Stimulated activated CD8-positive, alpha-beta memory T cell treated with anti-CD3 and anti-CD28 coated beads, Interleukin-12 subunit alpha, Interleukin-12 subunit beta, amount 100 ng/mL, for 1 hour (primary cell): ENCODE data around the gene EFCAB6.

Source experiments
- DNase-seq: peaks from one replicate; pipeline ENCODE4 v3.0.0-alpha.2; 2020; ENCODE audit warnings: low read depth

EFCAB6 gene

GRCh38 chr22:43812149-43812842 lies at the start of gene EFCAB6:
TSS of gene EFCAB6 (minus strand) at chr22:43812305. CDS start at chr22:43782318, 29,987 bp downstream.
- peak; percentile 83 for DNase-seq

DNA sequence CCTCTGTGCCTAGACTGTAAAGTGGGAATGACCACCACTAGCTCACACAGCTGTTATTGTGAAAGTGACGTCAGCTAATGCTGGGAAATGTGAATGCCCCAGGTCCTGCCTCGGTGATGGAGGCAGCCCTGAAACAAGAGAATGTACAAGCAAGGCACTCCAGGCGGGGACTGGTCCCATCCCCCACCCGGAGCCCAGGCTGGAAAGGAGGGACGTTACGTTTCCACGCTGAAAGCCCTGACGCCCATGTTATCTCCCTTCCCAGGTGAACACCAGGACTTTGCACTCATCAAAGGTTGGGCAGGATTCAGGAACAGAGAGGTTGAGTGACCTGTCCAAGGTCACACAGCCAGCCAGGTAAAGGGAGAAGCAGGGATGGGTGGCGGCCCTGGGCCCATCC lies 49.4 kb upstream of the EFCAB6 start:
- no peak for DNase-seq

DNA sequence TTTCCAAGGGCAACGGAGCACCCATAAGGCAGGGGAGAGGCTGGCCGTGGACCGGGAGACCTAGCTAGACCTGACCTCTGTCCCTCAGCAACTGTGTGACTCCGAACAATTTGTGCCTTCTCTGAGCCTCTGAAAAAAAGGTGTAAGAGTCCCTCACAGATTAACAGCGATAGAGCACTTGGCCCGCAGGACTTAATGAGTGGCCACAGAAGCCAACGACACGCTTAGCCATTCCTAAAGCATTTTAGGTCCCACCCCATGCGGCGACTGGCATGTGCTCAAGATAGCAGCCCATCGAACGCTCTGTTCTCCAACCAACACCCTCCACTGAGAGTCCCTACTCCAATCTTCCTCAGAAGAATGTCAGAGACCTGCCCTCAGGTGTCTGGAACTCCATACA lies 48.7 kb upstream of the EFCAB6 start:
- DNase-seq = no peak

DNA sequence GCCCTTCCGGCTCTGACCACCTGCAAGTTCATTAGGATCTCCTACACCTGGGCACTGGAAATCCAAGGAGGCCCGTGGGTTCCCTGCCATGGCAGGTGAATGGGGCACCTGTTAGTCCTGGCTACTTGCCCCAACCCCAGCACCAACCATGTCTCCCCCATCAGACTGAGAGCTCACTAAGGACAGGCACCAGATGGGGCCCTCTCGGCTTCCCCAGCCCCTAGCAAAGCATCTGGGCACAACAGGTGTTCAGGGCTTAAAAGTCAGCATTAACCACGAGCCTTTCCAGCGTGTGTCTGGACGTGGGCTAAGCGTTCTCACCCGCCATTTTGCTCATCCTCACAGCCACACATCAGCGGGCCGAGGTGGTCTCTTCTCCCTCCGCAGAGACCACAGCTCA lies 48.0 kb upstream of the EFCAB6 start:
- DNase-seq = no peak

GRCh38 chr22:43859621-43860020 lies 47.5 kb upstream of the EFCAB6 start:
- no peak for DNase-seq

GRCh38 chr22:43859176-43859575 lies 47.1 kb upstream of the EFCAB6 start:
- no peak for DNase-seq

- no peak for DNase-seq
Observed at GRCh38 chr22:43858156-43858895, 46.2 kb upstream of the EFCAB6 start.

DNA sequence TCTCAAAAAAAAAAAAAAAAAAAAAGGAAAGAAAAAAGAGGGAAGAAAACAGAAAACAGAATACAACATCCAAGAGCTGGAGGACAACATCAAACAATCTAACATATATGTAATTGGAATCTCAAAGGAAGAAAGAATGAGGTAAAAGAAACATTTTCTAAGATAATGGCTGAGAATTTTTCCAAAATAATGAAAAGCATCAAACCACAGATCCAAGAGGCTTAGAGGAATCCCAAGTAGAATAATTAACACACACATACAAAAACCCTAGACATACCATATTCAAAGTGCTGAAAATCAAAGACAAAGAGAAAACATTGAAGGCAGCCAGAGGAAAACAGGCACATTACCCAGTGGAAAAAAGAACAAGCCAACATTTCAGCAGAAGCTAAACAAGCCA lies 45.3 kb upstream of the EFCAB6 start:
- no peak for DNase-seq

DNA sequence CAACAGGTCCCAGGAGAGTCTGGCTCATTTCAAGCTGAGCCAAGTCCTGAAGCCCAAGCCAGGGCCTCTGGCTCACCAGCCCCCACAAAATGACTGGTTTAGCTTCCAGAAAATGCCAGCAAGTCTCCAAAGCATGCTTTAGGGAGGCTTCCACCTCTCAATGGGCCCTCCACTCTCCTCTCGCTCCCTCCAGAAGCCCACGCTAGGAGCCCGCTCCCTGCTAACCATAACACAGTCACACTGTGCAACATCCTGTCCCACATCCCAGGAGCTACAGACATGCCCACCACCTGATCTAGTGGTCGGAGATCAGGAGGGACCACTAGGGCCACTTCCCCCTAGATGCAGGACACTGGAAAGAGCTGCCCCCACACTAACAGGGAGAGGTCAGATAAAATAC lies 43.3 kb upstream of the EFCAB6 start:
- DNase-seq = no peak

- DNase-seq = no peak
Observed at GRCh38 chr22:43854786-43855271, 42.7 kb upstream of the EFCAB6 start.

DNA sequence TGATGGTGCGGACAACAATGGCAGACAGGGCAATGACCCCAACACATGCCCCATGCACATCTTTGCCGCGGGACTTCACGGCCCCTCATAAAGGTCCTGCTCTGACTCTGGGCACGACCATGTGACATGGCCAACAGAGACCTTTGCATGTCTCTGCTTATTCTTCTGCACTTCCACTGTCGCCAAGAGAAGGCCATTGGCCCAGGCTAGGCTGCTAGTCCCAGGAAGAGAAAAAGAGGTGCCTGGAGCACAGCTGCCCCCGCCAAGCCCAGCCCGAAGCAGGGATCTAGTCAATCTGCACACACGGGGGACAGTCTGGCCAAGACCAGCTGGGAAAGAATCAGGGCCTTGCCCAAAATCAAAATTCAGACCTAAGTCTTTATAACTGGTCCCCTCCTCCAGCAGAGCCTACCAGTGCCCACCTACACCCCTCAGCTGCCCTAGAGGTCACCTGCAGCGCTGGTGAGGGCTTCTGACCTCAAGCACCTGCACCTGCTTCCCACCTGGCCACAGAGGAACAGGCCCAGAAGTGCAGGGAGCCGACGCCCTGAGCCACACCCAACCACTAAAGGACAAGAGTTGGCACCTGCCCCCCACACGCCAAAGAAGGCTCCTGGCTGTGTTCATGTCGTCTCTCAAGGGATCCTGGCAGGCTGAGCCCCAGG lies 42.1 kb upstream of the EFCAB6 start:
- no peak for DNase-seq

DNA sequence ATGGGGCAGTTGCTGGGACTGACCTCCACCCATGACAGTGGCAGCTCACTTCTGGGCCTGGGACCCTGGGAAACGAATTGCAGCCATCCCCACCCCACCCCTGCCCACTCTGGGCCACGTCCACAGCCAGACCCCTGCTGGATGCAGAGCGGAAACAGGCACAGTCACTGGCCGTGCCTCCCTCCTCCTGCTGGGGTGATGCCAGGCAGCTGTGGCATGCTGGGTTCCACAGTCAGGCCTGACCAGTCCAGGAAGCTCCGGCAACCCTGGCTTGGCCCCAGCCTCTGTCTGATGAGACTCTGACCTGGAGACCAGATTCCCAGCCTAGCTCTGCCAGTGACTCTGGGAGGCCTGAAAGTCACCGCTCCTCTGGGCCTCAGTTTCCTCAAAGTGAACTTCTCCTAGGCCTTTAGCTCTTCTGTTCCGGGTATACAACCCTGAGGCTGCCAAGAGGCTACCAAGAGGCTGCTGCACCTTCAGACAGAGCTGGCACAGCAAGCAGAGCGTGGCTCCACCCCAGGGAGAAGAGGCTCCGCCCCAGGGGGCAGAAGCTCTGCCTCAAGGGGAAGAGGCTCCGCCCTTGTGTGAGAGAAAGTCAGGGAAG lies 41.3 kb upstream of the EFCAB6 start:
- DNase-seq = no peak

DNA sequence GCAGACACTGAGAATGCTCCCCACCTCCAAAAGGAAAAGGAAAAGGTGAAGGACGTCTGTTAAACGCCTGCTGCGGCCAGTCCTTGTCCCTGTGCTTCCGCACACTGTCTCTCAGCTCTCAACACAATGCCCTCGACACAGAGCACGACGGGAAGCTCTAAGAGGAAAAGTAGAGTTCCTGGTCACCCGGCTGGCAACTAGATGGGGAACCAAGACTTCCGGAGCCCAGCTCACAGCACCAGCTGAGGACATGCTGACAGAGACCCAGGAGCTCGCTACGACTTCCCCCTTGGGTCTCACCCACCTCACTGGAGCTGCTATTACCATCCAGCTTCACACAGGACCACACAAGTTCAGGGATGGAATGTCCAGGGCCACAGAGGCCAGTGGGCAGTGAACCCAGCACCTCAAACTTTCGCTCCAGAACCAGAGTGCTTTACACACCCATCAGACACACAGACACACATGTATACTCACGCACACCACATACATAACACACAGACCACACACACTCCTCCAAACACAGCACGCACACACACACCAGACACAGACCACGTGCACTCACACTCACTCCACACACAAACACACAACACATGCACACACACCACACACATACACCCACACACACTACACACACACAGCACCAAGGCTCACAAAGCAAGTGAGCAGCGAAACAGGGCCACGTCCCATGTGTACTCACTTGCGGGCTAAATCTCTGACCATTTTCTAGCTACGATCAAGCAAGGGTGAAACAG lies 40.6 kb upstream of the EFCAB6 start:
- no peak for DNase-seq

- DNase-seq = no peak
Observed at GRCh38 chr22:43851979-43852307, 39.8 kb upstream of the EFCAB6 start.

DNA sequence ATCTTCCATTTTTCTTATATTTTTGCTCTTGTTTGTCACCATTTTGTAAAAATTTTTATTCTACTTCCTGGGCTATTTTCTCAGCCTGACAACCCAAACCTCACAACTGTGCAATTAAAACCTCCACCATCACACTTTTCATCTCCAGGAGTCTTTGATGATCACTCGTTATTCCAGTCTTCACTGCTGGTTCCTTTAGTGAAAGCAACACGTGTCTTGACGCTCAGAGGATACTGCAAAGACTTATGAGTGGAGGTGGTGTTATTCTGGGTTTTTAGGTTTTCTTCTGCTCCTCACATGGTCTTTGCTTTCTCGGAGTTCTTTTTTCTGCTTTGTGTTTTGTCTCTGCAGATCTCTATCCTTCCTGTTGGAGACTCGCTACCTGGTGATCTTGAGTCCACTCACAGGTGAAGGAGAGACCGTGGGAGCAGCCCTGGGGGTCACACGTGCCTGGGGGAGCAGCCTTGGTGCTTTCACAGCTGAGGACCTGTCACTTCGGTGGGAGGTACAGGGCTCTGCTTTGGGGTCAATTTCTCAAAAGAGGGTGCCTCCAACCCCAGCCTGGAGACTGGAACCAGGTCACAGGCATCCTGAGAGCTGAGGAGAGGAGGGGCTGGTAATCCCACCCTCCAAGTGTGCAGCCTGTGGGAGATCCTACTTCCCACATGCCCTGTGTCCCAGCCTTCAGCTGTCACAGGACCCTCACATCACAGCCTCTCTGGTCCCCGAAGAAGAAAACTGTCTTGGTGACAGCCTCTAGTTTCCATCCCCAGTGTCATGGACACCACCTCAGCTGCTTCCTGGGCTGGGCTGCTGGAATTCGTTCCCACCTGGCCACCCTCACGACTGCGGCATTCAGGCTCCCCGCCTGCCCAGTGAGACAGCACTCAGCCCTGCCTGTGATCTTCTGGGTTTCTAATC lies 39.2 kb upstream of the EFCAB6 start:
- no peak for DNase-seq

GRCh38 chr22:43850529-43850928 lies 38.4 kb upstream of the EFCAB6 start:
- DNase-seq = no peak

GRCh38 chr22:43849731-43850130 lies 37.6 kb upstream of the EFCAB6 start:
- no peak for DNase-seq

- DNase-seq = no peak
Observed at GRCh38 chr22:43848366-43849171, 36.5 kb upstream of the EFCAB6 start.

- no peak for DNase-seq
Observed at GRCh38 chr22:43847376-43848289, 35.5 kb upstream of the EFCAB6 start.
